DMS79 treated with DMSO at 0.1 percent for 48 hours (cell line): ENCODE measurements around the gene VPS35.

Source experiments
- DNase-seq: peaks from one replicate; lab custom pipeline; 2025; lab: John Stamatoyannopoulos, UW

The VPS35 gene

DNA sequence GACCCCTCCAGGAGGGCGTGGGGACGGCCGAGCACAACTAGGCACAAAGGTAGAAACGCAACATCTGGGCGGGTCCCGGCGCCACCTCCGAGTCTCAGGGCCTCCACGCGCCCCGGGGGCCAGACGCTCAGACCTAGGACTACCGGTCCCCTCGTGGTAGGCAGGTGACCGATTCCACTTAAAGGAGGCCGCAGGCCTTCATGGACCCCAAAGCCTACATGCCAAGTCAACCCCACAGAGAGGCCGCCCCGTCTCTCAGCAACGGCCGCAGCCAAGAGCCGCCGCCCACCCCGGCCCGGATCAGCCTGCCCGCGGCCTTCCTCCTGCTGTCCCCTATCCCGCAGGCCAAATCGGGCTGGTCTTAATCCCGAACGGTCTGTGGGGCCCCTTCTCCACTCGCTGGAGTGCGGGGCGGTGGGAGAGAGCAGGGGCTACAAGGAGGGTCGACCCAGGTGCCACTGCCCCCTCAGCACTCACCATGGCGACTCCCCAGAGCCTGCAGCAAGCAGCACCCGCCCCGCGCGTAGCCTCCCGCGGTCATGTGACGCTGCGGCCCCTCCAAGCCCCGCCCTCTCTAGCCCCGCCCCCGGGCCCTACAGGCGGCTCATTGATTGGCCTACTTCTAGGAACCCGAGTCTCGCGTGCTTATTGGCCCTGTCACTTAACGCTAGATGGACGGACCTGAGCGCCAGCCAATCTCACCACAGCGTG, at the start of gene VPS35:
VPS35 (minus strand) TSS at position 525 of the 711 bp plus-strand sequence; CDS start at position 480, 45 bp downstream.
- DNase-seq: peak; percentile 86

DNA sequence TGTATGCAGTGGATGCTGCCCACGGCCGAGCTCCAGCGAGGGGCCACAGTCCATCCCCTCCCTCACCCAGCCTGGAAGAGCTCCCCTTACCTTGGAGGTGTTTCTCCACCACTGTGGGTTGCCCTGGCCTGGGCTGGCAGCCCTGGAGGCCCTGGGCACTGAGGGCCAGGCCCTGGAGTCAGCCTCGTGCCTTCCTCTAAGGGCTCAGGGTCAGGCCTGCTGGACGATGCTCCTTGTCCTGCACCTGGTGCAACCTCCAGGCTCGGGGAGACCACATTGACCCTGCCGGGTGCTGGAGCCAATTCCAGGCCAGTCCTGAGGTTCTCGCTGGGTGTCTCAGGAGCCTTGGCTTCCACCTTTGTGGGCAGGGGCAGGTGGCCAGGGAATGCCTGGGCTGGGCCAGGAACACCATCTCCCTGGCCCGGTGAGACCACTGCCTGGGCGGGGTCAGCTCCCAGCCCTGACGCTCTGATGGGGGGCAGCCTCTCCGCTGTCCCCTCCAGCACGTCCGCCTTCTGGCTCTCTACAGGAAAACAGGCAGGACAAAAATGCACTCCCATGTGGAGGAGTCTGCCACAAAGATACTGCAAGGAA, 48.7 kb upstream of the VPS35 start:
- no peak for DNase-seq

DNA sequence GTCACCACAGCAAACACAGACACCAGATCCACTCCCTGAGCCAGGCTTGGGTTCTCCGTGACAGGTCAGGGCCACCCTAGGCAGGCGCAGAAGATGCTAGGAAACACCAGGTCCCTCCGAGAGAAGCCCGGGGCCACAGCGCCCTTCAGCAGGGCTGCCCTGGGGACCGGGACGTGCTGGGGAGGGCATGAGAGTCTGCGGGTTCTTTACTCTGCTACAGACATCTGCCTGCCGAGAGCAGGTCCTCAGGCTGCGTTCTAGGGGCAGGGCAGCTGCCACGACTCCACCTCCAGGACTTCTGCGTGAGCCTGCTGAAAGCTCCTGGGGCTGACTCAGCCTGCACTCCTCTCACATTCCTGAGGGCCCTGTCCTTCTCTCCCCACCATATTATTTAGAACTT, 47.7 kb upstream of the VPS35 start:
- no peak for DNase-seq

DNA sequence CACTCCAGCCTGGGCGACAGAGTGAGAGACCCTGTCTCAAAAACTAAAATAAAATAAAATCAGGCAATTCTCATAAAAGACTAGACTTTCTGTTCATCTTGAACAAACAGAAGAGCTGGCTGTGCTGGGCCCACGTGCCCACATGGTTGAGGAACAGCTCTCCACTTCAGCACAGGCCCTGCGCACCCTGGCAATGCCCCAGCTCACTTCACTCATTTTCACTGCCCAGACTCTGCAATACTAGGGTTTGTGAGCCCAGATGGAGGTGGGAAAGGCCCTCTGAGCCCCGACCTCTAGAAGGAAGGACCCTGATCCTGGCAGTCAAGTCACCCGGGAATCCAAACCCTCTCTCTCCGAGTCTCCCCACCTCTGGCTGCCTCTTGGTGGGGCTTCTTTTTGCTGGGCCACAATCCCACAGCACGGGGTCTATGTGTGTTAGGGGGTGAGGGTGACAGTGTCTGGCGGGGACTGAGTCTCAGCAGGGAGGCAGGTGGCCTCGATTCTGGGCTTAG, 44.4 kb upstream of the VPS35 start:
- DNase-seq: no peak

DNA sequence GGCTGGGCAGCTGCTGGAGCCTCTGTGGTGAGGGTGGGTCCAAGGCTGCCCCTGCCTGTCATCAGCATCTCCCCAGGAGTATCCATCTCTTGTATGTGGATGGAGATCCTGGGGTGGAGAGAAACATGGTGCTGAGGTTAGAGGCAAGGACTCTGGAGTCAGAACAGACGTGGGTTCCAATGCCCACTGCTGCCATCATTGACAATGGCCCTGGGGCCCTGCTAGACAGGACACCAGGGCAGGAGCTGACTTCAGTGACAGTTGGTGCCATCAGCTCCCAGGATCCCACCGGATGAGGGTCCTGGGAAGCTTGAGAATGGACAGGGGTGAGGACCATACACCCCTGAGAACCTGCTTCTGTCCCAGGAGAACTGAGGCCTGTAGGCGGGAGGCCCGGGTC, 43.6 kb upstream of the VPS35 start:
- DNase-seq: no peak

DNA sequence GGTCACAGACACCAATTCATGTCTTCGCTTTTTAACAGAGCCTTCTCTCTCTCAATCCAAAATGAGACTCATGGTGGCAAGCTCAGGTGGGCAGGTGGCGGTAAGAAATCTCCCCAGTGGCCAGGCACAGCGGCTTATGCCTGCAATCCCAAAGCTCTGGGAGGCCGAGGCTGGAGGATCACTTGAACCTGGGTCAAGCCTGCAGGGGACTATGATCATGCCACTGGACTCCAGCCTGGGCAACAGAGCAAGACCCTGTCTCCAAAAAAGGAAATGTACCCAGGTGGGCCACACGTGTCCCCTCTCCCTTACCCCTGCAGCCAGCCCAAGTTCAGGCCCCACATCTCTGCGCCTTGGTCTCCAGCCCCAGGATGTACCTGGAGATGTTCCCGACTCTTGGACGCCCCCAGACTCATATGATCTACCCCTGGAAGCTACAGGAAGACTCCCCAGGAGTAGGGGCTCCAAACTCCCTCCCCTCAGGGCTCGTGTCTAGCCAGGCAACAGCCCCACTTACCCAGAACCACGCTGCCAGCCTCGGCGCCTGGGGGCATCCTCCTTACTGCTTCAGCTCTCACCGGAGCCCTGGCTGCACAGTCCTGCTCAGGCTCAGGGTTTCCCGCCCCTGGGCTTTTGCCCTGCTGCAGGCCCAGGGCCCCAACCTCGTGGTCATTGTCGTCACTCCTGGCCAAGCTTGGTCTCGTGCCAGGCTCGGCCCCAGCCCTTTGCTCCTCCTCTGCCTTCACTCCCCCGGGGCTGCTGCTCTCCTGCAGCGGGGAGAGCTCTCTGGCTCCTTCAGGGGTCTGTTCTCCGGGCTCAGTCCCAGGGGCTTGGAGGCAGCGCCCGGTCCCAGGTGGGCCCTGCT, 42.9 kb upstream of the VPS35 start:
- no peak for DNase-seq

DNA sequence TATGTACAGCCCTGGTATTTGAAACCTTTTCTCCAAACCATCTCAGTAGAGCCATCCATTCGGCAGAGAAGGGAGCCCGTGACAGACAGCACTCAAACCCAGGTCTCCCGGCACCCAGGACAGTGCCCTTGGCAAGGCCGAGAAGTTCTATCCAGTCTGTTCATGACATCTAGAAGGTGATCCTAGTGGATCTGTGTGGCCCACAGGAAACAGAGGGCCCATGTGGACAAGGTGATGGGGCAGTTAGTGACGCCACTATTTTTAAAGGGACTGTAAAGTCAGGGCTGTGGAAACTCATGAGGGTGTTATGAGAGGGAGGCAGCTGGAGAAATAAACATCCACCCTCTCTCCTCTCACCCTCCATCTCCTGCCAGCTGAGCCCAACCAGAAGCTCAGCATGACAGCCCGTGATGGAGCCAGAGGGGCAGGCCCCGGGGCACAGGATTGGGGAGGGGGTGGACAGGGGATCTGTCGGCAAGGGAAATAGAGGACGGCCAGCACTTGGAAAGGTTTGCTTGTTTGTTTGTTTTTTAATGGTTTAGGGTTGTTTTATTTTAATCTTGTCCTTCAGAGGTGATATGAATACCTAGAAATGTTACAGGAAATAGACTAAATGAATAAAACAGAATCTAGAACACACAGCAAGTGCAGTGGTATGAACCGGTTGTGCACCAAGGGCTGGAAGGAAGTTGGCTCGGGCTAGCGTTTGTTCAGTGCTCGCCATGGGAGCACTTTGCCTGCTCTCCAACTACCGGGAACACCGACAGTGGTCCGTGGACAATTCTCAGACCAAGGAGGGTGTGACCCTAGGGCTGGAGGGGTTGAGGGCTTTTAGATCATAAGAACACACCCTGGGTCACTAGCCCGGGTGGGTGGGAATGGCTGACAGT, 42.1 kb upstream of the VPS35 start:
- DNase-seq: no peak

DNA sequence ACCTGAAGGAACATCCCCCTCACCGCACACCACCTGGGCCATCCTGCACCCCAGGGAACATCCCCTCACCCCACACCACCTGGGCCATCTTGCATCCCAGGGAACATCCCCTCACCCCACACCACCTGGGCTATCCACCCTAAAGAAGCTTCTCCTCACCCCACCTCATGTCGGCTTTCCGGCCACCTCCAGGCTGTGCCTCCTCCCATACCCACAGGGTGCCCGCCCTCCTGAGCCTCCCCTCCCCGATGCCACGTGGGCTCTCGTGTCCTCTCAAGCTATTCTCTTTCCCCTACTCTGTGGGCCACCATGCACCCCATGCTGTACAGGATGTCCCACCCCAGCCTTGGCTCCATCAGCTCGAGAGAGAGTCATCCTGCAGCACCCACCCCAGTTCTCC, 41.1 kb upstream of the VPS35 start:
- DNase-seq: no peak

DNA sequence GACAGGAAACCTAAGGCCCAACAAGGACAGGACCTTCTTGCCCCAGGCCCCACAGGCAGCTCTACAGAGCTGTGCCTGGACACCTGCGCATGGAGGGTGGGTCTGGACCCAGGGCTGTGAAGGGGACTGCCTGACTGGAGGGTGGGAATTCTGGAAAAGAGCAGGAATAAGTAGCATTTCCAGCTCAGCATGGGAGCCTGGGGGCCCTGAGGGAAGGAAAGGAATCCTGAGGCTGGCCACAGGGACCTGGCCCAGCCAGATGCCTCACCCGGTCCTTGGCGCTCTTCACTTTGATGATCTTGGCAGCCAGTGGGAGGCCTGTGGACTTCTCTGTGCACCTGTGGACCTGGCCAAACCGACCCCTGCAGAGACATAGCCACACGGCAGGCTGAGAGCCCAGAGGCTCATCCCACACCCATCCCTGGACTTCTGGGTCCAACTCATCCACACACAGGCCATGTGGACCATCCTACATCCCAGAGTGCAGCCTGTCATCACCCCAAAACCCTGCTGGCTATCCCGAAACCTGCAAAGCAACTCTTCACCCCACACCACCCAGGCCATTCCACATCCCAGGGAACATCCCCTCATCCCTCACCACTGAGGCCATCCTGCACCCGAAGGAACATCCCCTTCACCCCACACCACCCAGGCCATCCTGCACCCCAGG, 40.5 kb upstream of the VPS35 start:
- DNase-seq: no peak

DNA sequence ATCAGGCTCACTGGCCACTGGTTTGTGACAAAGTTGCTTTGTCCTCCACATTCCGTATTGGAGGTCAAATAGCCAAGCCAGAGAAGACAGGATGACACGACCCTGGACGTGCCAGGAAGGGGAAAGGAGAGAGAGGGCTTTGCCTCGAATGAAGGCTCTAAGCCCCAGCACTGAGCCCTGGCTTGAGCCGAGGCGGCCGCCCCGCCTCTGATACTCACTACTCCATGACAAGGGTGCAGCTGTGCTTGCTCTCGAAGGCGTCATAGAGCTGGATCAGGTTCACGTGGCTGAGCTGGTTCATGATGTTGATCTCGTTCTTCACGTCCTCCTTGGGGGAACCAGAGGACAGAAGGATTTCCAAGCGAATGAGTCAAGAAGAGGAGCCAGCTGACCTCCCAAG, 39.8 kb upstream of the VPS35 start:
- DNase-seq: no peak

DNA sequence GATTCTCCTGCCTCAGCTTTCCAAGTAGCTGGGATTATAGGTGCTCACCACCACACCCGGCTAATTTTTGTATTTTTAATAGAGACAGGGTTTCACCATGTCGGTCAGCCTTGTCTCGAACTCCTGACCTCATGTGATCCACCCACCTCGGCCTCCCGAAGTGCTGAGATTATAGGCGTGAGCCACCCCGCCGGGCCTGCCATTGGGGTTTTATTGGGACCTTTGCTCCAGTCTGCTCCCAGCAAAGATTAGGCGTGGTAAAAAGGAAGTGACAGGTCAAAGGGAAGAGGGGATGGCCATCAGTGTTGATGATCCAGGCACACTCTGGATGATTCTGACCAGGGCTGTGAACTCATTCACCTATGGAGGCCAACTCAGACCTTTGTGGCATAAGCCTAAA, 38.7 kb upstream of the VPS35 start:
- no peak for DNase-seq

DNA sequence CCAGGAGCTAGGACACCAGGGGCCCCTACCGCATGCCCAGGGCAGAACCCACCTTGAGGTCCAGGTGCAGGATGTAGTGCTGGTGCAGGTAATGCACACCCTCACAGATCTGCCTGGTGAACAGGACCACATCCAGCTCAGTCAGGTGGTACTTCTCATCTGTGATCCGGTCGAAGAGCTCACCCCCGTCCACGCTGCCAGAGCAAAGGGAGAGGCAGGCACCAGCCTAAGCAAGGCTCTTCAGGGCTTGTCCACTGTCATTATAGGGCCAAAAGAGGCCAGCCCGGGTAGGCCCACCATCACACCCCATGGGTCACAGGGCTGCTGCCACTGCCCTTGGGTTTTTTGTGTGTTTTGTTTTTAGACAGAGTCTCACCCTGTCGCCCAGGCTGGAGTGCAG, 38.2 kb upstream of the VPS35 start:
- no peak for DNase-seq

DNA sequence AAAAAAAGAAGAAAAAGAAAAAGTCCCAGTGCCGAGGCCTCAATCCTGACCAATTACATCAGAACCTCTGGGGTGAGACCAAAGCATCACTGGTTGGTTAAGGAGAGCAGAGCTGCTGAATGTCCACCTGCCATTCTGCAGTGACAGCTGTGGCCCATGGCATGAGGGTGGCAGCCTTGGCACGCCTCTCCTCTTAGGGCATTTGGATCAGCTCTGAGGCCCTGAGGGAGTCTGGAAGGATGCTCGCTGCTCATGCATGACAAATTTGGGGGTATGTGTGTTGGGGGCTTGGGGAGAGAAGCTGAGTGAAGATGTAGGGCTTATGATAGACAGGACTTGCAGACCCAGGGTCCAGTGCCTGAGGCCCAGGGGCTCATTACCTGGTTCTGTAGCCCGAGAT, 32.9 kb upstream of the VPS35 start:
- no peak for DNase-seq

DNA sequence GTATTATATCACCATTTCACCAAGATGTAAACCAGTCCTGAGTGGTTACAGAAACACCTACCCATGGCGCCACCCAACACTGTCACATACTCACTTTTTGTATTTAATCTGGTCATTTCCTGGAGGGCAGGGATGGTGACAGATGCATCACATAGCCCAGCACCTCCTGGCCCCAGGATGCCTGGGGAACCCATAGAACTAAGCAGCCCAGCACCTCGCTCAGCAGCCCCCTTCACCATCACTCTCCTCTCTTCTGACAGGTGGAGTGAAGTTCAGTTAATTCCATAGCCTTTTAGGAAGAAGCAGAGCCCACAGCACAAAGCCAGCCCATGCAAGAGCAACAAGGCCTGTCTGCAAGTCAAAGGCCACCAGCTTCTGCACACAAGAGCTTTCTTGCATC, 31.6 kb upstream of the VPS35 start:
- no peak for DNase-seq

DNA sequence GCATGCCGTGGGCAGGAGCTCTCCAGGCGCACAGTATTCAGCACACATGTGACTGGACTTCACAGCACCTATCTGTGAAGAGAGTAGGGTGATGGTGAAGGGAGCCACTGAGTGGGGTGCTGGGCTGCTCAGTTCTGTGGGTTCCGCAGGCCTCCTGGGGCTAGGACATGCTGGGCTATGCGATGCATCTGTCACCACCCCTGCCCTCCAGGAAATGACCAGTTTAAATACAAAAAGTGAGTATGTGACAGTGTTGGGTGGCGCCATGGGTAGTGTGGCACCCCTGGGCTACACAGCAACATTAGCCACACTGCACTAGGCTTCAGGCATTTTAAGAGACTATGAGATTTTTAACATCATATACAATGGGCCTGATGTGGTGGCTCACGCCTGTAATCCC, 30.6 kb upstream of the VPS35 start:
- no peak for DNase-seq

DNA sequence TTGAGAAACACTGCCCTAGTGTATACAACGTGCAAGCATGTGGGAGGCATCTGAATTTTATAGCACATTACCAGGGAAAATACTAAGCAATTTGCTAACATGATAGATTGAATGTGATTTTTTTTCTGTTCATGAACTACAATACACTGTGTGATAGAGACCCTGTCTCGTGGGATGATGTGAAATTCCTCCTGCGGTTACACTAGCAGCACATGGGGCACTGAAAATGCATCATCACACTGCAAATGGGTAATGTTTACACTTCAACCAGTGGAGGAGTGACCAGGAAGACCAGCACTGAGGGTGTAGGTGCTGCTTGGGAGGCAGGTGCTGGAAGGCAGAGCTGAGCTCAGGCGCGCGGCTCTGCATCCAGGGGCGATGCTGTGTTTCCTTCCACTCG, 29.2 kb upstream of the VPS35 start:
- no peak for DNase-seq

DNA sequence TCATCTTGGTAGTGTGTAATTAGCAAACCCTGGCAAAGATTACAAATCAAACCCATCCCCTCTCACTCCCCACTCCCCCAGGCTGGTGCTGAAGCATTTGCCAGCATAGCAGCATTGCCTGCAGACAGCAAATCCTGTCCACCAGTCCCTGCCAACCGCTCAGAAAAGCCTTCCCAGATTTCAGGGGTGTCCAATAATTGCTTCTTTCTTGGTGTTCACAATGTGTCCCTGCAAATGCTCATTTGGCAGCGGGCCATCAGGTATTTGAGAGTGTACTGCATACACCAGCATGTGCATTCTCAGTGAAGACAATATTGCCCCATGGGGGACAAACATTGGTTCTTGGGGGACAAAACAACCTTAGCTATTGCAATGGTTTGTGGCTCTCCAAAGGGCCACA, 28.7 kb upstream of the VPS35 start:
- DNase-seq: no peak

DNA sequence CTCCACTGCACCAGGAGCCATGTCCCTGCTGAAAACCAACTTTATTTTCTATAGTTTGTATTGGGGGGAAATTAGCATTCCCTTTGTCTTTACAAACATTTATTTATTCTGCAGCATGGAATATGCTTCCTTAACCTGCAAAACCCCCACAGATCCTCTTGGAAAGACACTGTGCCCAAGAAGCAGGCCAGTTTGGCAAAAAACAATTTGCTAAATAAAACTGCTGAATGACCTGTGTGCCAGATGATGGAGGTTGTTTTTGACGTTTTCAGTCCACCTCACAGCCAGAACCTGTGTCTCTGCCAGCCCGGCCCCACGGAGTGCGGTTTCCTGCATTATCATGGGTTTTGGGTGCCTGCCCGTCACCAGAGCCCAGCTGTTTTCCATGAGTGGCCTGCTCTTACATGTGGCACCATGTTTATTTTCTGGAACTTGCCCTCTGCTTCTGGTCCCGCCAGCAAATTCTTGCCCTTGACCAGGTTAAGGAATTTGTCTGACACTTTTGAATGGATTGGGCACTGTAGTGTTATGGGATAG, 26.9 kb upstream of the VPS35 start:
- DNase-seq: no peak

DNA sequence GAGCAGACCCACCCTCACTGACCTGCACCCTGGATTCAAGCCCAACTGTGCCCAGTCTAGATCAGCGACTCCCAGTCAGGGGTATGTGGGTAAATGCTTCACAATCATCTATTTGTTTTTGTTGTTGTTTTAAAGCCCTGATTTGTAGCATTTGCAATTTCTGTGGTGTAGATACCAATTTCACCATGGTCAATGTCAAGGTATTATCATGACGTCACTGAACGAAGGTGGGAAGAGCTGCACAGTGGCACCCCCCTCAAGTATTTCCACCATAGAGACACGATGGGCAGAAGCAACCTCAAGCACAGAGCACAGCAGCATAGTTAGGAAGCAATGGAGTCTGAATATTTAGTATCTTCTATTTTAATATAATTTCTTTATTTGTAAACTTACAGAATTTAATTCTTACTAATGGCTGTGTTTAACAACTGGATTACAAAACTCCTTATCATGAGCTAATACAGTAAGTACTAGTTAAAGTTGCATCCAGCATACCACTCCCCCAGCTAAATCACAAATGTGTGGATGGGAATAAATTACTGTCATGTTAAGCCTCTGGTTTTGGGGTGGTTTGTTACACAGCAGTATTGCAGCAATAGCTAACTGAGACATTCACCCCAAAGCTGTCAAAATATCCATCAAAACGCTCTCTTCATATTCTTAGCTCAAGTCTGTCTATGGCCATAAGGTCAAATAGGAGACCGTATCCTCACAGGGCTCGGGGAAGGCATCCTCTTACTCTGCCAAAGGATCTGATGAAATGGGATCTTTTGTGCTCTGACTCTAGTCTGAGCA, 26.0 kb upstream of the VPS35 start:
- no peak for DNase-seq

DNA sequence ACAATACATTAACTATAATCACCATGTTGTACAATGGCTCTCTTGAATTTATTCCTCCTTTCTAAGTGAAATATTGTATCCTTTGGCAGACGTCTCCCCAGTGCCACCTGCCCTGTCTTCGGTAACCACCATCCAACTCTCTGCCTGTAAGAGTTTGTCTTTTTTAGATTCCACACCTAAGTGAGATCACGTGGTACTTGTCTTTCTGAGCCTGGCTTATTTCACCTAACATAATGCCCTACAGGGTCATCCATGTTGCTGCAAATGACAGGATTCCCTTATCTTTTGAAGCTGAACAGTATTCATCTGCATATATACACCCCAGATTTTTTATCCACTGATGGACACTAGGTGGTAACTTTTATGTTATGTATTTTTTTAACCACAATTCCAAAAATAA, 24.7 kb upstream of the VPS35 start:
- no peak for DNase-seq
